ENCODE measurements around the gene ACLY. TPM values are rescaled to one million over a fixed set of nuclear protein-coding genes. Genes with fewer than 3 reads are reported as not detected.
A peak's percentile ranks its signal among the peaks of the same experiment; 100 is the strongest.

Gene ACLY
- polyA plus RNA-seq, 1 donor (not counting 4 experiments of a cell fraction or from before 2014, with no cell fraction given): 363 TPM

- peak overlapping the region; percentile 71 for H3K27ac ChIP-seq (ENCODE audit: control insufficient read depth, insufficient read depth, low read length)
- H3K4me3 ChIP-seq (ENCODE audit: control insufficient read depth in 2 of 3, extremely low read depth in 1 of 3, insufficient read depth in 2 of 3, low read depth in 1 of 3, low read length in 3 of 3): peak overlapping the region; percentile 79 to 96 (median 91)
- peaks cover 9 to 10% of the 10 kb centered on the region in 2 experiments for H3K36me3 ChIP-seq (ENCODE audit: control insufficient read depth in 2 of 2, extremely low read depth in 1 of 2, insufficient read depth in 2 of 2, low read length in 2 of 2)
- dilution Hi-C loops (cut with MboI; ENCODE audit: extremely low pct_ligation_motif_present, low sequenced_read_pairs): no loop called here
- peaks cover 5% of the 10 kb centered on the region for H3K27me3 ChIP-seq (ENCODE audit: control insufficient read depth, extremely low read depth, insufficient read depth, low read length)
- peaks cover 27% of the 10 kb centered on the region for H3K79me2 ChIP-seq (ENCODE audit: control insufficient read depth, insufficient read depth, low read length)
- peak overlapping the region; percentile 58 for H2AFZ ChIP-seq (ENCODE audit: control insufficient read depth, low read length)
- DNase-seq (ENCODE audit: low read depth, low spot score) (peak; percentile 77), FAIRE-seq (peak; percentile 95)
- H4K20me1 ChIP-seq (ENCODE audit: control insufficient read depth, extremely low read depth, insufficient read depth, low read length): no peaks in the 10 kb centered on the region
- H3K4me2 ChIP-seq (ENCODE audit: control insufficient read depth, extremely low read depth, insufficient read depth, low read depth, low read length): peak overlapping the region; percentile 99
- no peaks in the 10 kb centered on the region for H3K9me1 ChIP-seq (ENCODE audit: control insufficient read depth, extremely low read depth, insufficient read depth, low read length)
- TF ChIP-seq EZH2 (IDR thresholded peaks at IDR 0.05; ENCODE audit: low read length): no peak
- TF ChIP-seq CTCF (optimal IDR thresholded peaks at IDR 0.05 in 1 of 3, IDR thresholded peaks at IDR 0.05 in 1 of 3, conservative IDR thresholded peaks at IDR 0.05 in 1 of 3; ENCODE audit: extremely low read depth in 1 of 3, insufficient read depth in 2 of 3, low read length in 3 of 3): peak in 1 of 3 experiments; percentile 25
- peak overlapping the region; percentile 89 for H3K9ac ChIP-seq (ENCODE audit: control insufficient read depth, extremely low read depth, insufficient read depth, low read length)
- peaks cover 15% of the 10 kb centered on the region for H3K4me1 ChIP-seq (ENCODE audit: control insufficient read depth, extremely low read depth, insufficient read depth, low read length)
- H3K9me3 ChIP-seq (ENCODE audit: control insufficient read depth, low read depth, low read length): no peaks in the 10 kb centered on the region
Measured at GRCh38 chr17:41965694-41966462, 47.1 kb upstream of the ACLY start.

- peaks cover 5% of the 10 kb centered on the region for H3K27me3 ChIP-seq (ENCODE audit: control insufficient read depth, extremely low read depth, insufficient read depth, low read length)
- H4K20me1 ChIP-seq (ENCODE audit: control insufficient read depth, extremely low read depth, insufficient read depth, low read length): no peaks in the 10 kb centered on the region
- no peak overlapping the region for H3K4me2 ChIP-seq (ENCODE audit: control insufficient read depth, extremely low read depth, insufficient read depth, low read depth, low read length)
- H3K4me3 ChIP-seq (ENCODE audit: control insufficient read depth in 2 of 3, extremely low read depth in 1 of 3, insufficient read depth in 2 of 3, low read depth in 1 of 3, low read length in 3 of 3): no peak overlapping the region
- TF ChIP-seq CTCF (optimal IDR thresholded peaks at IDR 0.05 in 1 of 3, IDR thresholded peaks at IDR 0.05 in 1 of 3, conservative IDR thresholded peaks at IDR 0.05 in 1 of 3; ENCODE audit: extremely low read depth in 1 of 3, insufficient read depth in 2 of 3, low read length in 3 of 3) (peak; percentile 89 to 98 (median 94)), EZH2 (IDR thresholded peaks at IDR 0.05; ENCODE audit: low read length) (no peak)
- DNase-seq (ENCODE audit: low read depth, low spot score) (no peak), FAIRE-seq (peak; percentile 59)
- H3K9me1 ChIP-seq (ENCODE audit: control insufficient read depth, extremely low read depth, insufficient read depth, low read length): no peaks in the 10 kb centered on the region
- no peaks in the 10 kb centered on the region for H3K9me3 ChIP-seq (ENCODE audit: control insufficient read depth, low read depth, low read length)
- H3K79me2 ChIP-seq (ENCODE audit: control insufficient read depth, insufficient read depth, low read length): peaks cover 12% of the 10 kb centered on the region
- no peaks in the 10 kb centered on the region for H3K36me3 ChIP-seq (ENCODE audit: control insufficient read depth in 2 of 2, extremely low read depth in 1 of 2, insufficient read depth in 2 of 2, low read length in 2 of 2)
- dilution Hi-C loops (cut with MboI; ENCODE audit: extremely low pct_ligation_motif_present, low sequenced_read_pairs): no loop called here
- no peak overlapping the region for H3K27ac ChIP-seq (ENCODE audit: control insufficient read depth, insufficient read depth, low read length)
- no peak overlapping the region for H3K9ac ChIP-seq (ENCODE audit: control insufficient read depth, extremely low read depth, insufficient read depth, low read length)
- peaks cover 15% of the 10 kb centered on the region for H3K4me1 ChIP-seq (ENCODE audit: control insufficient read depth, extremely low read depth, insufficient read depth, low read length)
- H2AFZ ChIP-seq (ENCODE audit: control insufficient read depth, low read length): no peak overlapping the region
Measured at GRCh38 chr17:41962768-41963434, 44.1 kb upstream of the ACLY start.
